Epithelial cell of esophagus (primary cell): Measurements from ENCODE around the gene GABRG3.

Experiments
- DNase-seq: peaks from one replicate; pipeline ENCODE4 v3.0.0; 2010; ENCODE audit warnings: low read depth
- H3K4me3 ChIP-seq: 2 replicates; pipeline ENCODE4 v1.5.1; 2011; ENCODE audit warnings: mild to moderate bottlenecking, low read length, control low read depth
- CTCF ChIP-seq: IDR thresholded peaks from 2 replicates; pipeline ENCODE4 v1.5.1; 2011; ENCODE audit warnings: low read depth, mild to moderate bottlenecking, low read length, control low read depth, inconsistent platforms; ENCODE audit not compliant: insufficient read depth; ENCODE audit errors: missing control alignments

Gene GABRG3

GRCh38 chr15:27514526-27514925 lies 543.5 kb downstream of the GABRG3 start:
- no peak for TF ChIP-seq CTCF
- H3K4me3 ChIP-seq = no peak overlapping the region
- DNase-seq = peak; percentile 61

GRCh38 chr15:27527490-27528067 lies 556.6 kb downstream of the GABRG3 start:
- TF ChIP-seq CTCF = no peak
- H3K4me3 ChIP-seq = no peak overlapping the region
- no peak for DNase-seq

- H3K4me3 ChIP-seq = no peak overlapping the region
- DNase-seq = no peak
- no peak for TF ChIP-seq CTCF
Measured at GRCh38 chr15:27529399-27529798, 558.4 kb downstream of the GABRG3 start.

- no peak for TF ChIP-seq CTCF
- no peak overlapping the region for H3K4me3 ChIP-seq
Measured at GRCh38 chr15:27530994-27531393, 560.0 kb downstream of the GABRG3 start.

GRCh38 chr15:27532358-27532757 lies 561.4 kb downstream of the GABRG3 start:
- no peak for DNase-seq
- TF ChIP-seq CTCF = no peak
- no peak overlapping the region for H3K4me3 ChIP-seq

More at GRCh38 chr15:27530994-27531393, 560.0 kb downstream of the GABRG3 start:
- no peak for DNase-seq

- DNase-seq = peak; percentile 73
- H3K4me3 ChIP-seq = no peak overlapping the region
- TF ChIP-seq CTCF = peak; percentile 9
Measured at GRCh38 chr15:27535445-27536129, 564.6 kb downstream of the GABRG3 start.

GRCh38 chr15:27538325-27538724 lies 567.3 kb downstream of the GABRG3 start:
- DNase-seq = no peak
- no peak overlapping the region for H3K4me3 ChIP-seq
- TF ChIP-seq CTCF = no peak
